Measurements from ENCODE around the gene TMEM263.

DNA sequence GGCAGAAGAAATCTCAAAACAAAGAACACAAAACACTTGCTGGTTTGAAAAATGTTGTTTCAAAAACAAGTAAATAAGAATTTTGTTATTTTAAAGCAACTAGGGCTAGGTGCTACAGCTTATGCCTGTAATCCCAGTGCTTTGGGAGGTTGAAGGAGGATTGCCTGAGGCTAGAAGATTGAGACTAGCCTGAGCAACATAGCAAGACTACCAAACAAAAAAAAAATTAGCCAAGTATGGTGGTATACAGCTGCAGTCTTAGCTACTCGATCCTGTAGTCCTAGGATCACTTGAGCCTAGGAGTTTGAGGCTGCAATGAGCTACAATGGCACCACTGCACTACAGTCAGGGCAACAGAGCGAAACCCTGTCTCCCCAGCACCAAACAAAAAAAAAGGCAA, 63.8 kb downstream of the TMEM263 start:
- TF ChIP-seq EZH2phosphoT487 (IDR thresholded peaks at IDR 0.05; ENCODE audit: unreplicated experiment) (no peak), EZH2 (IDR thresholded peaks at IDR 0.05; ENCODE audit: low read depth, unreplicated experiment) (no peak), CREB1 (CRISPR knock-in tag; IDR thresholded peaks at IDR 0.05; ENCODE audit: low read depth) (no peak), POLR2AphosphoS5 (IDR thresholded peaks at IDR 0.05; ENCODE audit: low read depth) (no peak), ZNF114 (CRISPR knock-in tag; IDR thresholded peaks at IDR 0.05) (no peak), JUNB (IDR thresholded peaks at IDR 0.05; ENCODE audit: unreplicated experiment) (no peak), STAT1 (IDR thresholded peaks at IDR 0.05; ENCODE audit: unreplicated experiment) (no peak)
- TF ChIP-seq, protein P1, sequence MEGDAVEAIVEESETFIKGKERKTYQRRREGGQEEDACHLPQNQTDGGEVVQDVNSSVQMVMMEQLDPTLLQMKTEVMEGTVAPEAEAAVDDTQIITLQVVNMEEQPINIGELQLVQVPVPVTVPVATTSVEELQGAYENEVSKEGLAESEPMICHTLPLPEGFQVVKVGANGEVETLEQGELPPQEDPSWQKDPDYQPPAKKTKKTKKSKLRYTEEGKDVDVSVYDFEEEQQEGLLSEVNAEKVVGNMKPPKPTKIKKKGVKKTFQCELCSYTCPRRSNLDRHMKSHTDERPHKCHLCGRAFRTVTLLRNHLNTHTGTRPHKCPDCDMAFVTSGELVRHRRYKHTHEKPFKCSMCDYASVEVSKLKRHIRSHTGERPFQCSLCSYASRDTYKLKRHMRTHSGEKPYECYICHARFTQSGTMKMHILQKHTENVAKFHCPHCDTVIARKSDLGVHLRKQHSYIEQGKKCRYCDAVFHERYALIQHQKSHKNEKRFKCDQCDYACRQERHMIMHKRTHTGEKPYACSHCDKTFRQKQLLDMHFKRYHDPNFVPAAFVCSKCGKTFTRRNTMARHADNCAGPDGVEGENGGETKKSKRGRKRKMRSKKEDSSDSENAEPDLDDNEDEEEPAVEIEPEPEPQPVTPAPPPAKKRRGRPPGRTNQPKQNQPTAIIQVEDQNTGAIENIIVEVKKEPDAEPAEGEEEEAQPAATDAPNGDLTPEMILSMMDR (conservative IDR thresholded peaks at IDR 0.05; ENCODE audit: low read depth in 2 of 2): no peak
- TF ChIP-seq, protein P2, sequence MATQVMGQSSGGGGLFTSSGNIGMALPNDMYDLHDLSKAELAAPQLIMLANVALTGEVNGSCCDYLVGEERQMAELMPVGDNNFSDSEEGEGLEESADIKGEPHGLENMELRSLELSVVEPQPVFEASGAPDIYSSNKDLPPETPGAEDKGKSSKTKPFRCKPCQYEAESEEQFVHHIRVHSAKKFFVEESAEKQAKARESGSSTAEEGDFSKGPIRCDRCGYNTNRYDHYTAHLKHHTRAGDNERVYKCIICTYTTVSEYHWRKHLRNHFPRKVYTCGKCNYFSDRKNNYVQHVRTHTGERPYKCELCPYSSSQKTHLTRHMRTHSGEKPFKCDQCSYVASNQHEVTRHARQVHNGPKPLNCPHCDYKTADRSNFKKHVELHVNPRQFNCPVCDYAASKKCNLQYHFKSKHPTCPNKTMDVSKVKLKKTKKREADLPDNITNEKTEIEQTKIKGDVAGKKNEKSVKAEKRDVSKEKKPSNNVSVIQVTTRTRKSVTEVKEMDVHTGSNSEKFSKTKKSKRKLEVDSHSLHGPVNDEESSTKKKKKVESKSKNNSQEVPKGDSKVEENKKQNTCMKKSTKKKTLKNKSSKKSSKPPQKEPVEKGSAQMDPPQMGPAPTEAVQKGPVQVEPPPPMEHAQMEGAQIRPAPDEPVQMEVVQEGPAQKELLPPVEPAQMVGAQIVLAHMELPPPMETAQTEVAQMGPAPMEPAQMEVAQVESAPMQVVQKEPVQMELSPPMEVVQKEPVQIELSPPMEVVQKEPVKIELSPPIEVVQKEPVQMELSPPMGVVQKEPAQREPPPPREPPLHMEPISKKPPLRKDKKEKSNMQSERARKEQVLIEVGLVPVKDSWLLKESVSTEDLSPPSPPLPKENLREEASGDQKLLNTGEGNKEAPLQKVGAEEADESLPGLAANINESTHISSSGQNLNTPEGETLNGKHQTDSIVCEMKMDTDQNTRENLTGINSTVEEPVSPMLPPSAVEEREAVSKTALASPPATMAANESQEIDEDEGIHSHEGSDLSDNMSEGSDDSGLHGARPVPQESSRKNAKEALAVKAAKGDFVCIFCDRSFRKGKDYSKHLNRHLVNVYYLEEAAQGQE (IDR thresholded peaks at IDR 0.05; ENCODE audit: unreplicated experiment): no peak
- TF ChIP-seq, protein P3, sequence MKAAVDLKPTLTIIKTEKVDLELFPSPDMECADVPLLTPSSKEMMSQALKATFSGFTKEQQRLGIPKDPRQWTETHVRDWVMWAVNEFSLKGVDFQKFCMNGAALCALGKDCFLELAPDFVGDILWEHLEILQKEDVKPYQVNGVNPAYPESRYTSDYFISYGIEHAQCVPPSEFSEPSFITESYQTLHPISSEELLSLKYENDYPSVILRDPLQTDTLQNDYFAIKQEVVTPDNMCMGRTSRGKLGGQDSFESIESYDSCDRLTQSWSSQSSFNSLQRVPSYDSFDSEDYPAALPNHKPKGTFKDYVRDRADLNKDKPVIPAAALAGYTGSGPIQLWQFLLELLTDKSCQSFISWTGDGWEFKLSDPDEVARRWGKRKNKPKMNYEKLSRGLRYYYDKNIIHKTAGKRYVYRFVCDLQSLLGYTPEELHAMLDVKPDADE (IDR thresholded peaks at IDR 0.05): no peak

Data from GM23338 (cell line).